ENCODE data around the gene FLT1. TPM values are rescaled to one million over a fixed set of nuclear protein-coding genes. Genes with fewer than 3 reads are reported as not detected.

Gene FLT1
- total and polyA plus RNA-seq, 7 experiments from 2014 or later = 1.7 to 2.7 (median 2.2) TPM

- DNase-seq (no peak), ATAC-seq (no peak)
- Histone ChIP-seq H3K36me3 (ENCODE audit: control insufficient read depth in 2 of 3, insufficient read depth in 3 of 3, low read length in 3 of 3) (no peaks in the 10 kb centered on the region), H3K9me3 (ENCODE audit: control insufficient read depth in 2 of 3, low read length in 3 of 3) (no peaks in the 10 kb centered on the region), H3K27ac (ENCODE audit: low read depth, low read length) (no peak overlapping the region), H3K4me3 (ENCODE audit: low read length) (no peak overlapping the region), H3K4me1 (ENCODE audit: control insufficient read depth in 2 of 2, insufficient read depth in 2 of 2, low read length in 2 of 2) (peaks cover 0 to 9% of the 10 kb centered on the region in 2 donors), H3K27me3 (ENCODE audit: control insufficient read depth in 2 of 2, insufficient read depth in 2 of 2, low read length in 2 of 2) (peaks cover 0 to 24% of the 10 kb centered on the region in 2 donors)
- ChIA-PET CTCF (no interaction called here), POLR2A (no interaction called here)
- Mint-ChIP-seq H3K9me3 (peaks cover 0 to 1% (median 0%) of the 10 kb centered on the region in 11 donors), H3K36me3 (peaks cover 0 to 6% (median 0%) of the 10 kb centered on the region in 5 donors), H3K27me3 (peaks cover 34 to 53% (median 37%) of the 10 kb centered on the region in 5 donors), H3K4me3 (no peak overlapping the region), H3K27ac (no peak overlapping the region), H3K4me1 (peaks cover 0 to 6% (median 0%) of the 10 kb centered on the region in 7 donors)
- intact Hi-C loops (cut with micrococcal nuclease) = loop anchor here (1.0 to 5.0 kb wide), 2 partner anchors 27 to 33 kb away; partner anchors contain the start of gene FLT1 (in 1 of the 2)
Observed at GRCh38 chr13:28530729-28531076, 35.8 kb upstream of the FLT1 start.

GRCh38 chr13:28529836-28530235 lies 34.9 kb upstream of the FLT1 start:
- Mint-ChIP-seq H3K27ac (no peak overlapping the region), H3K9me3 (peaks cover 0 to 1% (median 0%) of the 10 kb centered on the region in 11 donors), H3K4me1 (peaks cover 0 to 6% (median 0%) of the 10 kb centered on the region in 7 donors), H3K4me3 (peak overlapping the region in 1 of 10 donors; percentile 13), H3K27me3 (peaks cover 31 to 54% (median 45%) of the 10 kb centered on the region in 5 donors), H3K36me3 (peaks cover 0 to 6% (median 0%) of the 10 kb centered on the region in 5 donors)
- ChIA-PET POLR2A (no interaction called here), CTCF (no interaction called here)
- H3K36me3 ChIP-seq (ENCODE audit: control insufficient read depth in 2 of 3, insufficient read depth in 3 of 3, low read length in 3 of 3) = no peaks in the 10 kb centered on the region
- H3K27me3 ChIP-seq (ENCODE audit: control insufficient read depth in 2 of 2, insufficient read depth in 2 of 2, low read length in 2 of 2) = peaks cover 0 to 24% of the 10 kb centered on the region in 2 donors
- H3K4me1 ChIP-seq (ENCODE audit: control insufficient read depth in 2 of 2, insufficient read depth in 2 of 2, low read length in 2 of 2) = peaks cover 0 to 9% of the 10 kb centered on the region in 2 donors
- ATAC-seq (no peak), DNase-seq (no peak)
- H3K9me3 ChIP-seq (ENCODE audit: control insufficient read depth in 2 of 3, low read length in 3 of 3) = no peaks in the 10 kb centered on the region
- intact Hi-C loops (cut with micrococcal nuclease) = loop anchor here in 1 of 2 donors (5.0 kb wide), 1 partner anchor 33 kb away; the partner anchor contains the start of gene FLT1
- H3K27ac ChIP-seq (ENCODE audit: low read depth, low read length) = no peak overlapping the region
- no peak overlapping the region for H3K4me3 ChIP-seq (ENCODE audit: low read length)

GRCh38 chr13:28528848-28529247 lies 33.9 kb upstream of the FLT1 start:
- Histone ChIP-seq H3K4me1 (ENCODE audit: control insufficient read depth in 2 of 2, insufficient read depth in 2 of 2, low read length in 2 of 2) (peaks cover 0 to 9% of the 10 kb centered on the region in 2 donors), H3K27me3 (ENCODE audit: control insufficient read depth in 2 of 2, insufficient read depth in 2 of 2, low read length in 2 of 2) (peaks cover 0 to 21% of the 10 kb centered on the region in 2 donors)
- intact Hi-C loops (cut with micrococcal nuclease) = no loop called here

GRCh38 chr13:28528388-28528787 lies 33.5 kb upstream of the FLT1 start:
- intact Hi-C loops (cut with micrococcal nuclease) = no loop called here
- ChIA-PET POLR2A (no interaction called here), CTCF (no interaction called here)
- Mint-ChIP-seq H3K4me1 (peaks cover 0 to 6% (median 0%) of the 10 kb centered on the region in 7 donors), H3K36me3 (no peaks in the 10 kb centered on the region), H3K27me3 (peaks cover 28 to 54% (median 39%) of the 10 kb centered on the region in 5 donors), H3K4me3 (no peak overlapping the region), H3K9me3 (no peaks in the 10 kb centered on the region), H3K27ac (no peak overlapping the region)
- H3K27me3 ChIP-seq (ENCODE audit: control insufficient read depth in 2 of 2, insufficient read depth in 2 of 2, low read length in 2 of 2) = peaks cover 0 to 19% of the 10 kb centered on the region in 2 donors
- ATAC-seq (no peak), DNase-seq (no peak)
- no peak overlapping the region for H3K27ac ChIP-seq (ENCODE audit: low read depth, low read length)
- H3K4me3 ChIP-seq (ENCODE audit: low read length) = no peak overlapping the region
- H3K36me3 ChIP-seq (ENCODE audit: control insufficient read depth in 2 of 3, insufficient read depth in 3 of 3, low read length in 3 of 3) = no peaks in the 10 kb centered on the region
- H3K4me1 ChIP-seq (ENCODE audit: control insufficient read depth in 2 of 2, insufficient read depth in 2 of 2, low read length in 2 of 2) = peaks cover 0 to 9% of the 10 kb centered on the region in 2 donors
- no peaks in the 10 kb centered on the region for H3K9me3 ChIP-seq (ENCODE audit: control insufficient read depth in 2 of 3, low read length in 3 of 3)

More at GRCh38 chr13:28528848-28529247, 33.9 kb upstream of the FLT1 start:
- Mint-ChIP-seq H3K4me1 (peaks cover 0 to 6% (median 0%) of the 10 kb centered on the region in 7 donors), H3K27me3 (peaks cover 32 to 56% (median 42%) of the 10 kb centered on the region in 5 donors), H3K36me3 (peaks cover 0 to under 1% (median 0%) of the 10 kb centered on the region in 5 donors), H3K4me3 (no peak overlapping the region), H3K27ac (no peak overlapping the region), H3K9me3 (no peaks in the 10 kb centered on the region)
- Histone ChIP-seq H3K4me3 (ENCODE audit: low read length) (no peak overlapping the region), H3K36me3 (ENCODE audit: control insufficient read depth in 2 of 3, insufficient read depth in 3 of 3, low read length in 3 of 3) (no peaks in the 10 kb centered on the region), H3K9me3 (ENCODE audit: control insufficient read depth in 2 of 3, low read length in 3 of 3) (no peaks in the 10 kb centered on the region), H3K27ac (ENCODE audit: low read depth, low read length) (no peak overlapping the region)
- DNase-seq (no peak), ATAC-seq (no peak)
- POLR2A ChIA-PET = no interaction called here
- CTCF ChIA-PET = no interaction called here

- intact Hi-C loops (cut with micrococcal nuclease) = no loop called here
- Histone ChIP-seq H3K4me3 (ENCODE audit: low read length) (no peak overlapping the region), H3K4me1 (ENCODE audit: control insufficient read depth in 2 of 2, insufficient read depth in 2 of 2, low read length in 2 of 2) (peaks cover 0 to 9% of the 10 kb centered on the region in 2 donors), H3K27me3 (ENCODE audit: control insufficient read depth in 2 of 2, insufficient read depth in 2 of 2, low read length in 2 of 2) (peaks cover 0 to 19% of the 10 kb centered on the region in 2 donors), H3K27ac (ENCODE audit: low read depth, low read length) (no peak overlapping the region), H3K9me3 (ENCODE audit: control insufficient read depth in 2 of 3, low read length in 3 of 3) (no peaks in the 10 kb centered on the region), H3K36me3 (ENCODE audit: control insufficient read depth in 2 of 3, insufficient read depth in 3 of 3, low read length in 3 of 3) (no peaks in the 10 kb centered on the region)
- Mint-ChIP-seq H3K9me3 (no peaks in the 10 kb centered on the region), H3K4me3 (no peak overlapping the region), H3K36me3 (no peaks in the 10 kb centered on the region), H3K27me3 (peaks cover 22 to 48% (median 36%) of the 10 kb centered on the region in 5 donors), H3K27ac (no peak overlapping the region), H3K4me1 (peaks cover 0 to 6% (median 0%) of the 10 kb centered on the region in 7 donors)
- no peak for DNase-seq
- ChIA-PET CTCF (no interaction called here), POLR2A (no interaction called here)
- peak; percentile 56 for ATAC-seq
Observed at GRCh38 chr13:28527629-28528028, 32.7 kb upstream of the FLT1 start.

- DNase-seq = no peak
Observed at GRCh38 chr13:28526876-28527275, 31.9 kb upstream of the FLT1 start.

GRCh38 chr13:28522871-28523270 lies 27.9 kb upstream of the FLT1 start:
- Mint-ChIP-seq H3K4me1 (peaks cover 0 to 4% (median 0%) of the 10 kb centered on the region in 7 donors), H3K27me3 (peaks cover 16 to 53% (median 35%) of the 10 kb centered on the region in 5 donors), H3K27ac (no peak overlapping the region), H3K4me3 (no peak overlapping the region), H3K9me3 (peaks cover 0 to 4% (median 0%) of the 10 kb centered on the region in 11 donors), H3K36me3 (peaks cover 0 to 2% (median 0%) of the 10 kb centered on the region in 5 donors)
- intact Hi-C loops (cut with micrococcal nuclease) = no loop called here
- Histone ChIP-seq H3K36me3 (ENCODE audit: control insufficient read depth in 2 of 3, insufficient read depth in 3 of 3, low read length in 3 of 3) (no peaks in the 10 kb centered on the region), H3K9me3 (ENCODE audit: control insufficient read depth in 2 of 3, low read length in 3 of 3) (no peaks in the 10 kb centered on the region), H3K27me3 (ENCODE audit: control insufficient read depth in 2 of 2, insufficient read depth in 2 of 2, low read length in 2 of 2) (no peaks in the 10 kb centered on the region), H3K27ac (ENCODE audit: low read depth, low read length) (no peak overlapping the region), H3K4me3 (ENCODE audit: low read length) (no peak overlapping the region), H3K4me1 (ENCODE audit: control insufficient read depth in 2 of 2, insufficient read depth in 2 of 2, low read length in 2 of 2) (no peaks in the 10 kb centered on the region)
- CTCF ChIA-PET = no interaction called here
- POLR2A ChIA-PET = no interaction called here
- DNase-seq (no peak), ATAC-seq (no peak)

More at GRCh38 chr13:28526876-28527275, 31.9 kb upstream of the FLT1 start:
- Mint-ChIP-seq H3K4me3 (no peak overlapping the region), H3K9me3 (no peaks in the 10 kb centered on the region), H3K27me3 (peaks cover 22 to 49% (median 36%) of the 10 kb centered on the region in 5 donors), H3K4me1 (peaks cover 0 to 6% (median 0%) of the 10 kb centered on the region in 7 donors), H3K27ac (no peak overlapping the region), H3K36me3 (no peaks in the 10 kb centered on the region)
- Histone ChIP-seq H3K9me3 (ENCODE audit: control insufficient read depth in 2 of 3, low read length in 3 of 3) (no peaks in the 10 kb centered on the region), H3K4me3 (ENCODE audit: low read length) (no peak overlapping the region), H3K4me1 (ENCODE audit: control insufficient read depth in 2 of 2, insufficient read depth in 2 of 2, low read length in 2 of 2) (peaks cover 0 to 9% of the 10 kb centered on the region in 2 donors), H3K27ac (ENCODE audit: low read depth, low read length) (no peak overlapping the region), H3K27me3 (ENCODE audit: control insufficient read depth in 2 of 2, insufficient read depth in 2 of 2, low read length in 2 of 2) (peaks cover 0 to 17% of the 10 kb centered on the region in 2 donors), H3K36me3 (ENCODE audit: control insufficient read depth in 2 of 3, insufficient read depth in 3 of 3, low read length in 3 of 3) (no peaks in the 10 kb centered on the region)
- intact Hi-C loops (cut with micrococcal nuclease) = no loop called here
- POLR2A ChIA-PET = no interaction called here
- no peak for ATAC-seq
- CTCF ChIA-PET = no interaction called here

Data from naive thymus-derived CD4-positive, alpha-beta T cell (primary cell).